Ovary (tissue), 3 donors: ENCODE measurements around the gene LGI4.

Experiments used
- CTCF ChIP-seq, 3 donors: fragments of 450-650 bp in 2 of 3; fragments of 200-600 bp in 1 of 3; IDR thresholded peaks; one replicate each; pipeline versions ENCODE4 v1.5.1 to v1.8.0; 2016 to 2022; ENCODE audit warnings: antibody characterized with exemption in 3 of 3, mild to moderate bottlenecking in 1 of 3
- EP300 ChIP-seq: sonication (generic); formaldehyde crosslinking; IDR thresholded peaks from one replicate; pipeline ENCODE4 v1.6.1; 2017; ENCODE audit warnings: antibody characterized with exemption
- donor health status: DM: no; HTN: no; CAD: no.

- TF ChIP-seq CTCF (IDR thresholded peaks at IDR 0.05) (no peak), EP300 (no peak)
These were observed 14.4 kb downstream of the LGI4 start for GRCh38 chr19:35120492-35120891.
